ENCODE data around the gene DDX51. TPM values are rescaled to one million over a fixed set of nuclear protein-coding genes. Genes with fewer than 3 reads are reported as not detected.

Gene DDX51
- total RNA-seq, 1 donor from 2014 or later: 28.1 TPM

- Mint-ChIP-seq H3K9me3 (ENCODE audit: low read depth) (no peaks in the 10 kb centered on the region), H3K27me3 (no peaks in the 10 kb centered on the region), H3K4me1 (ENCODE audit: low read depth) (no peaks in the 10 kb centered on the region), H3K36me3 (ENCODE audit: insufficient read depth) (peaks cover 6% of the 10 kb centered on the region), H3K27ac (no peak overlapping the region), H3K4me3 (ENCODE audit: low read depth) (no peak overlapping the region)
- TF ChIP-seq CTCF (IDR thresholded peaks at IDR 0.05; ENCODE audit: unreplicated experiment): no peak
- no peak for DNase-seq (ENCODE audit: low spot score, unreplicated experiment)
Measured at GRCh38 chr12:132118876-132119275, 25.2 kb downstream of the DDX51 start.

- Mint-ChIP-seq H3K27me3 (no peaks in the 10 kb centered on the region), H3K4me3 (ENCODE audit: low read depth) (no peak overlapping the region), H3K36me3 (ENCODE audit: insufficient read depth) (peaks cover 4% of the 10 kb centered on the region), H3K27ac (no peak overlapping the region), H3K9me3 (ENCODE audit: low read depth) (no peaks in the 10 kb centered on the region), H3K4me1 (ENCODE audit: low read depth) (no peaks in the 10 kb centered on the region)
- no peak for TF ChIP-seq CTCF (IDR thresholded peaks at IDR 0.05; ENCODE audit: unreplicated experiment)
- no peak for DNase-seq (ENCODE audit: low spot score, unreplicated experiment)
Measured at GRCh38 chr12:132117558-132117875, 26.6 kb downstream of the DDX51 start.

GRCh38 chr12:132116709-132117557 lies 27.2 kb downstream of the DDX51 start:
- no peaks in the 10 kb centered on the region for H3K9me3 Mint-ChIP-seq (ENCODE audit: low read depth)
- no peaks in the 10 kb centered on the region for H3K4me1 Mint-ChIP-seq (ENCODE audit: low read depth)
- no peak overlapping the region for H3K4me3 Mint-ChIP-seq (ENCODE audit: low read depth)
- no peak for TF ChIP-seq CTCF (IDR thresholded peaks at IDR 0.05; ENCODE audit: unreplicated experiment)
- DNase-seq (ENCODE audit: low spot score, unreplicated experiment): no peak
- no peak overlapping the region for H3K27ac Mint-ChIP-seq
- H3K27me3 Mint-ChIP-seq: no peaks in the 10 kb centered on the region
- H3K36me3 Mint-ChIP-seq (ENCODE audit: insufficient read depth): peaks cover 3% of the 10 kb centered on the region

GRCh38 chr12:132115500-132115899 lies 28.6 kb downstream of the DDX51 start:
- no peak overlapping the region for H3K4me3 Mint-ChIP-seq (ENCODE audit: low read depth)
- DNase-seq (ENCODE audit: low spot score, unreplicated experiment): no peak
- no peaks in the 10 kb centered on the region for H3K27me3 Mint-ChIP-seq
- H3K9me3 Mint-ChIP-seq (ENCODE audit: low read depth): no peaks in the 10 kb centered on the region
- no peak overlapping the region for H3K27ac Mint-ChIP-seq
- peaks cover 7% of the 10 kb centered on the region for H3K36me3 Mint-ChIP-seq (ENCODE audit: insufficient read depth)
- TF ChIP-seq CTCF (IDR thresholded peaks at IDR 0.05; ENCODE audit: unreplicated experiment): no peak
- H3K4me1 Mint-ChIP-seq (ENCODE audit: low read depth): no peaks in the 10 kb centered on the region

- Mint-ChIP-seq H3K4me1 (ENCODE audit: low read depth) (no peaks in the 10 kb centered on the region), H3K27me3 (no peaks in the 10 kb centered on the region), H3K27ac (no peak overlapping the region), H3K36me3 (ENCODE audit: insufficient read depth) (peaks cover 8% of the 10 kb centered on the region), H3K9me3 (ENCODE audit: low read depth) (no peaks in the 10 kb centered on the region), H3K4me3 (ENCODE audit: low read depth) (no peak overlapping the region)
- TF ChIP-seq CTCF (IDR thresholded peaks at IDR 0.05; ENCODE audit: unreplicated experiment): no peak
- DNase-seq (ENCODE audit: low spot score, unreplicated experiment): no peak
Measured at GRCh38 chr12:132114667-132115066, 29.5 kb downstream of the DDX51 start.
